ENCODE data around the gene KCNMA1.
"Not testable (repeated sequence)": the region's sequence is repeated elsewhere in the genome, so short reads cannot be mapped to it uniquely, and the experiment has no call there.

KCNMA1 gene

GRCh38 chr10:77526868-77527617, 110.6 kb downstream of the KCNMA1 start:
- no peak for DNase-seq

- DNase-seq, result no peak
Observed at GRCh38 chr10:77524281-77524711, 113.3 kb downstream of the KCNMA1 start.

- no peak for DNase-seq
Observed at GRCh38 chr10:77522268-77522809, 115.3 kb downstream of the KCNMA1 start.

GRCh38 chr10:77520995-77521394, 116.6 kb downstream of the KCNMA1 start:
- DNase-seq, result no peak

- DNase-seq, result peak; percentile 10
Observed at GRCh38 chr10:77520290-77520689, 117.3 kb downstream of the KCNMA1 start.

GRCh38 chr10:77519791-77520190, 117.8 kb downstream of the KCNMA1 start:
- DNase-seq, result not testable (repeated sequence)

GRCh38 chr10:77518910-77519274, 118.7 kb downstream of the KCNMA1 start:
- DNase-seq, result no peak

- DNase-seq, result no peak
Observed at GRCh38 chr10:77518241-77518909, 119.2 kb downstream of the KCNMA1 start.

GRCh38 chr10:77516575-77516974, 121.0 kb downstream of the KCNMA1 start:
- DNase-seq, result peak; percentile 71

GRCh38 chr10:77514870-77515269, 122.7 kb downstream of the KCNMA1 start:
- no peak for DNase-seq

- DNase-seq, result no peak
Observed at GRCh38 chr10:77513781-77514331, 123.8 kb downstream of the KCNMA1 start.

- no peak for DNase-seq
Observed at GRCh38 chr10:77513220-77513619, 124.4 kb downstream of the KCNMA1 start.

GRCh38 chr10:77512219-77512578, 125.4 kb downstream of the KCNMA1 start:
- DNase-seq, result no peak

- DNase-seq, result no peak
Observed at GRCh38 chr10:77511498-77512218, 126.0 kb downstream of the KCNMA1 start.

GRCh38 chr10:77510695-77511094, 126.9 kb downstream of the KCNMA1 start:
- no peak for DNase-seq

- DNase-seq, result no peak
Observed at GRCh38 chr10:77510294-77510693, 127.3 kb downstream of the KCNMA1 start.

GRCh38 chr10:77509391-77509790, 128.2 kb downstream of the KCNMA1 start:
- no peak for DNase-seq

GRCh38 chr10:77507291-77507880, 130.2 kb downstream of the KCNMA1 start:
- no peak for DNase-seq

- DNase-seq, result no peak
Observed at GRCh38 chr10:77506517-77507200, 130.9 kb downstream of the KCNMA1 start.

- no peak for DNase-seq
Observed at GRCh38 chr10:77505431-77506334, 131.9 kb downstream of the KCNMA1 start.

GRCh38 chr10:77504873-77505257, 132.7 kb downstream of the KCNMA1 start:
- DNase-seq, result no peak
